ENCODE results near the gene SNRPB. TPM values are rescaled to one million over a fixed set of nuclear protein-coding genes. Genes with fewer than 3 reads are reported as not detected.

Gene SNRPB
- total and polyA plus RNA-seq, 10 of the 15 experiments (the other 5 are each of a cell fraction or from before 2014, with no cell fraction given) = 15.0 to 593 (median 366) TPM

GRCh38 chr20:2480381-2480780 lies 9.8 kb upstream of the SNRPB start:
- in situ Hi-C loops (cut with MboI) (no loop called here), intact Hi-C loops (cut with micrococcal nuclease; ENCODE audit: unreplicated experiment) (no loop called here)
- POLR2A ChIA-PET = interaction anchor here (1.5 kb wide), 1 partner anchor 9 kb away, joined by 3 read pairs; no protein-coding TSS in a partner anchor
- Histone ChIP-seq H3K27me3 (replicated peaks in 1 of 2; ENCODE audit: control insufficient read depth in 2 of 2, insufficient read depth in 2 of 2, low read length in 1 of 2) (no peaks in the 10 kb centered on the region), H3K36me3 (ENCODE audit: control insufficient read depth in 2 of 2, insufficient read depth in 2 of 2, low read length in 1 of 2) (peaks cover 7 to 20% of the 10 kb centered on the region in 2 experiments), H4K20me1 (ENCODE audit: control insufficient read depth, insufficient read depth) (no peaks in the 10 kb centered on the region), H3K27ac (ENCODE audit: control insufficient read depth, insufficient read depth) (no peak overlapping the region), H3K4me3 (no peak overlapping the region), H2AFZ (ENCODE audit: control insufficient read depth, low read depth, low read length) (no peak overlapping the region), H3K4me2 (ENCODE audit: control insufficient read depth, insufficient read depth) (no peak overlapping the region), H3K79me2 (ENCODE audit: control insufficient read depth, insufficient read depth, low read length) (no peaks in the 10 kb centered on the region), H3K9ac (ENCODE audit: control insufficient read depth, insufficient read depth, low read length) (no peak overlapping the region), H3K4me1 (ENCODE audit: control insufficient read depth, insufficient read depth, low read length) (no peaks in the 10 kb centered on the region), H3K9me3 (replicated peaks; ENCODE audit: control insufficient read depth, insufficient read depth, low read length) (no peaks in the 10 kb centered on the region)
- DNase-seq (ENCODE audit: low read depth, low spot score) (no peak), ATAC-seq (no peak), FAIRE-seq (no peak)
- CTCF ChIA-PET = interaction anchor here (1.3 kb wide), 2 partner anchors 9 to 10 kb away, joined by 3 to 4 read pairs; partner anchors contain the start of gene SNRPB
- RAD21 ChIA-PET (ENCODE audit: unreplicated experiment) = no interaction called here
- no TSS peak for BruUV-seq (replicated peaks)
- 91% methylated on average over 2 of the region's 2 CpGs for WGBS (ENCODE audit: insufficient coverage, insufficient replicate concordance, low lambda C conversion rate, missing lambda C conversion rate)
- SMC1A ChIA-PET (ENCODE audit: uncharacterized antibody, unreplicated experiment) = no interaction called here
- TF ChIP-seq BACH1 (IDR thresholded peaks at IDR 0.05; ENCODE audit: borderline replicate concordance) (no peak), STAT1 (conservative IDR thresholded peaks at IDR 0.05) (no peak)

DNA sequence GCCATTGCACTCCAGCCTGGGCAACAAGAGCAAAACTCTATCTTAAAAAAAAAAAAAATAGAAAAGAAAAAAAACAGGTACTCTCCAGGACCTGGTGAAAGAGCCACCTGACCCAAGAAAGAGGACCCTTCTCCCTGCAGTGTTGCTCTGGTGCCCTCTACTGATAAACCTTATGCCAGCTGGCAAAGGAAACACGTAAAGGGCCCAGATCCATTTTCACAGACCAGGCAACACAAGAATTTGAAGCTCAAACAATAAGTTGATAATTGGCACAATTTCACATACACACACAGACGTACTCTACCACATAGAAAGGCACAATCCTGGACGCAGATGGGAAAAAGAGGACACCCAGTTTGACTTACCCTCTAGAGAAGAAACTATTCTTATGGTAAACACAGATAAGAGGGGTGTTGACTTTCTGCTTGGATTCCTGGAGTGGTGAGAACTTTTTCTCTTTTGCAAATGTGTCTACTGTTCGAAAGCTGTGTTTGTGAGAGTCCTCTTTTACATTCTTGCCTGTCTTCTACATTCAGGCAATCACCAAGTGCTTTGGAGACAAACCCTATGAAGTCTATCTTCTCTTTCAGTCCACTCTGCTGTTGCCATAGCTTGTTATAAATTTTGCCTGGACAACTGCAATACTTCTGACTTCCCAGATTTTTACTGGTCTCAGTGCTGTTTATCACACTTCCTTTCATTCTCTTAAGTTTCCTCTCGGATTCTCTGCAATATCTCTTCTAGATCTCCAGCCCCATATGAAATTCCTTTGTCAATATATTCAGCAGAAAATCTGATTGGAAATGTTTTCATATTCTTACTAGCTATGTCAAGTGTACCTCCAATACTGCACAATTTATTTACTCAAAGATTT lies 6.4 kb upstream of the SNRPB start:
- Histone ChIP-seq H3K9me3 (replicated peaks; ENCODE audit: control insufficient read depth, insufficient read depth, low read length) (no peaks in the 10 kb centered on the region), H2AFZ (ENCODE audit: control insufficient read depth, low read depth, low read length) (no peak overlapping the region), H3K79me2 (ENCODE audit: control insufficient read depth, insufficient read depth, low read length) (no peaks in the 10 kb centered on the region), H3K4me3 (no peak overlapping the region), H3K4me1 (ENCODE audit: control insufficient read depth, insufficient read depth, low read length) (no peaks in the 10 kb centered on the region), H3K4me2 (ENCODE audit: control insufficient read depth, insufficient read depth) (no peak overlapping the region), H3K27ac (ENCODE audit: control insufficient read depth, insufficient read depth) (no peak overlapping the region), H3K36me3 (ENCODE audit: control insufficient read depth in 2 of 2, insufficient read depth in 2 of 2, low read length in 1 of 2) (peaks cover 0 to 3% of the 10 kb centered on the region in 2 experiments; a peak in 3 of 4 replicates), H3K9ac (ENCODE audit: control insufficient read depth, insufficient read depth, low read length) (no peak overlapping the region), H3K27me3 (replicated peaks in 1 of 2; ENCODE audit: control insufficient read depth in 2 of 2, insufficient read depth in 2 of 2, low read length in 1 of 2) (no peaks in the 10 kb centered on the region), H4K20me1 (ENCODE audit: control insufficient read depth, insufficient read depth) (no peaks in the 10 kb centered on the region)
- ChIA-PET POLR2A (interaction anchor here (0.5 kb wide), 2 partner anchors 244 to 423 kb away, joined by 4 read pairs; no protein-coding TSS in a partner anchor), CTCF (interaction anchor here (0.6 to 5.6 kb wide), 6 partner anchors 10 to 170 kb away, joined by 3 to 28 read pairs (median 4); no protein-coding TSS in a partner anchor), SMC1A (ENCODE audit: uncharacterized antibody, unreplicated experiment) (interaction anchor here (0.7 to 1.2 kb wide), 2 partner anchors 10 to 161 kb away, joined by 3 to 4 read pairs; no protein-coding TSS in a partner anchor), RAD21 (ENCODE audit: unreplicated experiment) (no interaction called here)
- in situ Hi-C loops (cut with MboI) (no loop called here), intact Hi-C loops (cut with micrococcal nuclease; ENCODE audit: unreplicated experiment) (no loop called here)
- TF ChIP-seq ZBTB40 (IDR thresholded peaks at IDR 0.05; ENCODE audit: borderline replicate concordance) = no peak
- TF ChIP-seq BACH1 (IDR thresholded peaks at IDR 0.05; ENCODE audit: borderline replicate concordance) = no peak
- TF ChIP-seq RB1 (IDR thresholded peaks at IDR 0.05; ENCODE audit: borderline replicate concordance) = no peak
- peak; percentile 17 to 37 (median 21); a peak in 2 of 6 replicates for TF ChIP-seq CTCF (IDR thresholded peaks at IDR 0.05 in 2 of 3, conservative IDR thresholded peaks at IDR 0.05 in 1 of 3; ENCODE audit: control insufficient read depth in 2 of 3, extremely low read depth in 1 of 3, insufficient read depth in 1 of 3, low read depth in 3 of 3, low read length in 3 of 3)
- DNase-seq (ENCODE audit: low read depth, low spot score) (no peak), ATAC-seq (peak; percentile 54; the same call in 1 of the 3 replicates), FAIRE-seq (no peak)
- WGBS (ENCODE audit: insufficient coverage, insufficient replicate concordance, low lambda C conversion rate, missing lambda C conversion rate) = 86% methylated on average over 5 of the region's 5 CpGs
- BruUV-seq (replicated peaks) = no TSS peak
